ENCODE results near the gene E2F7.
"Not testable (repeated sequence)": the region's sequence is repeated elsewhere in the genome, so short reads cannot be mapped to it uniquely, and the experiment has no call there.

E2F7 gene

DNA sequence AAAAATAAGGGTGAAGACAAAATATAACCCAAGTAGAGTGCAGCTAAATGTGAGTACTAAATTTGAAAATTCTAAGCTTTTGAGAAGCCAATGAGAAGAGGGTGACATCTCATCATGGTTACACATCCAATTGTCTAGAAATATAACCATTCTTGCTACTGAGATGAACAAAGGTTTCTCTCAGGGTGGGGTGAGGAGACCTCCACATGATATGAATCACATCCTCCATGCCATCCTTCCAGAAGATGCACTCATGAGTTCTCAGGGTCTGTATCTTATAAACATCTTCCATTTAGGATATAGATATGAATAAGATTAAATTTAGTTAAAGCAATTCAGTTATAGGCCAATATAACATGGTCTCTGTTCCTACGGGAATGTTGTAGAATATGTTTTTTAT lies 38.9 kb upstream of the E2F7 start:
- Histone ChIP-seq H3K36me3 (ENCODE audit: control insufficient read depth, insufficient read depth, low read length) (no peaks in the 10 kb centered on the region), H3K4me3 (ENCODE audit: low read depth, low read length) (no peak overlapping the region), H3K27ac (no peak overlapping the region), H3K4me2 (ENCODE audit: low read length) (no peak overlapping the region), H3K79me2 (no peaks in the 10 kb centered on the region), H2AFZ (no peak overlapping the region), H3K27me3 (ENCODE audit: control insufficient read depth, insufficient read depth, low read length) (no peaks in the 10 kb centered on the region), H3K9me3 (ENCODE audit: control insufficient read depth, low read length) (no peaks in the 10 kb centered on the region), H3K9ac (no peak overlapping the region), H3K4me1 (no peaks in the 10 kb centered on the region)
- TF ChIP-seq, protein P1, sequence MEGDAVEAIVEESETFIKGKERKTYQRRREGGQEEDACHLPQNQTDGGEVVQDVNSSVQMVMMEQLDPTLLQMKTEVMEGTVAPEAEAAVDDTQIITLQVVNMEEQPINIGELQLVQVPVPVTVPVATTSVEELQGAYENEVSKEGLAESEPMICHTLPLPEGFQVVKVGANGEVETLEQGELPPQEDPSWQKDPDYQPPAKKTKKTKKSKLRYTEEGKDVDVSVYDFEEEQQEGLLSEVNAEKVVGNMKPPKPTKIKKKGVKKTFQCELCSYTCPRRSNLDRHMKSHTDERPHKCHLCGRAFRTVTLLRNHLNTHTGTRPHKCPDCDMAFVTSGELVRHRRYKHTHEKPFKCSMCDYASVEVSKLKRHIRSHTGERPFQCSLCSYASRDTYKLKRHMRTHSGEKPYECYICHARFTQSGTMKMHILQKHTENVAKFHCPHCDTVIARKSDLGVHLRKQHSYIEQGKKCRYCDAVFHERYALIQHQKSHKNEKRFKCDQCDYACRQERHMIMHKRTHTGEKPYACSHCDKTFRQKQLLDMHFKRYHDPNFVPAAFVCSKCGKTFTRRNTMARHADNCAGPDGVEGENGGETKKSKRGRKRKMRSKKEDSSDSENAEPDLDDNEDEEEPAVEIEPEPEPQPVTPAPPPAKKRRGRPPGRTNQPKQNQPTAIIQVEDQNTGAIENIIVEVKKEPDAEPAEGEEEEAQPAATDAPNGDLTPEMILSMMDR (IDR thresholded peaks at IDR 0.05) = no peak

DNA sequence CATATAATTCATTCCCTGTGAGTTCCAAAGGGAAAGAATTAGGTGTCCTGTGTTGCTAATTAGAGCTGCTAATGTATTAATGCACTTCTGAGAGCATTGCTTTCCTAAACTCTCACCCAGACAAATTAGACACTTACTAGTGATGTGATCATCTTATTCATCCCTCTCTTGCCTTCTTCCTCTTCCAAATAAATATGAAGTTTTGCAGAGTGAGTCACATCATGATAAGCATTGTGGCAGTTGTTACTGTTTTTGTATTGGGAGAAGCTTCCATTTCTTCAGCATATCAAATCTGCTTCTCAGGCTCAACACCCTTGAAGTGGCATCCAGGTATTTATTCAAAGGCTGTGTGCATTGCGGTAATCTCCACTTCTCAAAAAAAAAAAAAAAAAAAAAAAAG lies 37.3 kb upstream of the E2F7 start:
- TF ChIP-seq, protein P1 (IDR thresholded peaks at IDR 0.05) = no peak

DNA sequence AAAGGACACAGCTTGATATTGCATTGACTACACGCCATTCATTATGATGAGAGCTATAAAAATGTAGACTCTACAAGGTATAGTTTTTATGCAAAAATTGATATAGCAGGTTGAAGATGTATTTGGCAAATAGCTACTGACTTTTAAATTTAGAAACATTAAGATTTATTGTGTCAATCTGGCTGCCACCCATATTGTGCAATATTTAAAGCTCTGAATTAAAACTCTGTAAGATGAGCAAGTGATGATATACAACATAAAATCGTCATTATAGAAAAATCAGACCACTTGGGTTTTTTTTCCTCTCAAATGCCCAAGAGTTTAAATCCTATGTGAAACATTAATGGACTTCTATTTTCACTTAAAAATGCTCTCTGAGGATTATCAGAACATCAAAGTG lies 36.8 kb upstream of the E2F7 start:
- H3K79me2 ChIP-seq = no peaks in the 10 kb centered on the region
- TF ChIP-seq, protein P1 (IDR thresholded peaks at IDR 0.05) = no peak
- H3K4me2 ChIP-seq (ENCODE audit: low read length) = no peak overlapping the region
- no peak overlapping the region for H2AFZ ChIP-seq
- no peaks in the 10 kb centered on the region for H3K9me3 ChIP-seq (ENCODE audit: control insufficient read depth, low read length)
- no peak overlapping the region for H3K4me3 ChIP-seq (ENCODE audit: low read depth, low read length)
- H3K9ac ChIP-seq = no peak overlapping the region
- no peaks in the 10 kb centered on the region for H3K27me3 ChIP-seq (ENCODE audit: control insufficient read depth, insufficient read depth, low read length)
- H3K27ac ChIP-seq = no peak overlapping the region
- H3K36me3 ChIP-seq (ENCODE audit: control insufficient read depth, insufficient read depth, low read length) = no peaks in the 10 kb centered on the region
- H3K4me1 ChIP-seq = no peaks in the 10 kb centered on the region

More for the DNA sequence above, 37.3 kb upstream of the E2F7 start:
- no peak overlapping the region for H3K9ac ChIP-seq
- H3K4me3 ChIP-seq (ENCODE audit: low read depth, low read length) = no peak overlapping the region
- no peak overlapping the region for H3K27ac ChIP-seq
- no peak overlapping the region for H3K4me2 ChIP-seq (ENCODE audit: low read length)
- no peaks in the 10 kb centered on the region for H3K79me2 ChIP-seq
- H2AFZ ChIP-seq = no peak overlapping the region
- no peaks in the 10 kb centered on the region for H3K27me3 ChIP-seq (ENCODE audit: control insufficient read depth, insufficient read depth, low read length)
- no peaks in the 10 kb centered on the region for H3K4me1 ChIP-seq
- no peaks in the 10 kb centered on the region for H3K36me3 ChIP-seq (ENCODE audit: control insufficient read depth, insufficient read depth, low read length)
- H3K9me3 ChIP-seq (ENCODE audit: control insufficient read depth, low read length) = no peaks in the 10 kb centered on the region

DNA sequence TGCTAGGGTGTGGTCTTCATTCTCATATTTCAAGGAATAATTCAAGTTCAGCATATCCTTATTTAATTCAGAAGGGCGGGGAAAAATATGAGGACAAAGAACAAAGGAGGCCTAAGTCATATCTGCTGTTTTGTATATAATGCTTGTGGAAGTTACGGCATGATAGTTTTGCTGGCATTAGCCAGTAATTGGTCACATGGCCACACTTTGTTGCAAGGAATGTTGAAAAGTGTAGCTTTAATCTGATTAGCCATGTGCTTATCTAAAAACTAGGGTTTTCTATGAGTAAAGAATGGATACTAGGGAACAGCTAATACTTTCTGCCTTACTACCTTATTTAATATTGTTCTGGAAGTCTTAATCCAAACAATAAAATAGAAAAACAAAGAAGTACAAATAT lies 34.4 kb upstream of the E2F7 start:
- TF ChIP-seq, protein P1 (IDR thresholded peaks at IDR 0.05) = no peak
- H3K4me3 ChIP-seq (ENCODE audit: low read depth, low read length) = no peak overlapping the region
- no peaks in the 10 kb centered on the region for H3K4me1 ChIP-seq
- H3K27me3 ChIP-seq (ENCODE audit: control insufficient read depth, insufficient read depth, low read length) = no peaks in the 10 kb centered on the region
- H3K9ac ChIP-seq = no peak overlapping the region
- no peaks in the 10 kb centered on the region for H3K79me2 ChIP-seq
- no peak overlapping the region for H3K4me2 ChIP-seq (ENCODE audit: low read length)
- H3K27ac ChIP-seq = no peak overlapping the region
- no peak overlapping the region for H2AFZ ChIP-seq
- no peaks in the 10 kb centered on the region for H3K36me3 ChIP-seq (ENCODE audit: control insufficient read depth, insufficient read depth, low read length)
- no peaks in the 10 kb centered on the region for H3K9me3 ChIP-seq (ENCODE audit: control insufficient read depth, low read length)

DNA sequence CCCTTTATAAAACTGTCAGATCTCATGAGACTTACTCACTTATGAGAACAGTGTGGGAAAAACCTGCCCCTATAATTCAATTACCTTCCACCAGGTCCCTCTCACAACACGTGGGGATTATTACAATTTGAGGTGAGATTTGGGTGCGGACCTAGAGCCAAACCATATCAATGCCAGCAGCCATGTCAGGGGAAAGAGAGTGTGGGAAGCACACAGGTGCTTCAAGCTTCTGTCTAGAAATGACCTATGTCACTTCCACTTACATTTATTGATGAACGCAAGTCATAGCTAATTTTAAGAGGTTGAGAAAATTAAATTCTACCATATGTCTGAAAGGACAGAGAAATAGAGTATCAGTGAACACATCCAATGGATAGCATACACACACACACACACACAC lies 32.5 kb upstream of the E2F7 start:
- no peaks in the 10 kb centered on the region for H3K36me3 ChIP-seq (ENCODE audit: control insufficient read depth, insufficient read depth, low read length)
- no peak overlapping the region for H3K4me3 ChIP-seq (ENCODE audit: low read depth, low read length)
- H3K79me2 ChIP-seq = no peaks in the 10 kb centered on the region
- H3K4me2 ChIP-seq (ENCODE audit: low read length) = no peak overlapping the region
- H3K27ac ChIP-seq = no peak overlapping the region
- H3K4me1 ChIP-seq = no peaks in the 10 kb centered on the region
- no peaks in the 10 kb centered on the region for H3K27me3 ChIP-seq (ENCODE audit: control insufficient read depth, insufficient read depth, low read length)
- no peak overlapping the region for H2AFZ ChIP-seq
- TF ChIP-seq, protein P1 (IDR thresholded peaks at IDR 0.05) = no peak
- H3K9ac ChIP-seq = no peak overlapping the region
- H3K9me3 ChIP-seq (ENCODE audit: control insufficient read depth, low read length) = no peaks in the 10 kb centered on the region

DNA sequence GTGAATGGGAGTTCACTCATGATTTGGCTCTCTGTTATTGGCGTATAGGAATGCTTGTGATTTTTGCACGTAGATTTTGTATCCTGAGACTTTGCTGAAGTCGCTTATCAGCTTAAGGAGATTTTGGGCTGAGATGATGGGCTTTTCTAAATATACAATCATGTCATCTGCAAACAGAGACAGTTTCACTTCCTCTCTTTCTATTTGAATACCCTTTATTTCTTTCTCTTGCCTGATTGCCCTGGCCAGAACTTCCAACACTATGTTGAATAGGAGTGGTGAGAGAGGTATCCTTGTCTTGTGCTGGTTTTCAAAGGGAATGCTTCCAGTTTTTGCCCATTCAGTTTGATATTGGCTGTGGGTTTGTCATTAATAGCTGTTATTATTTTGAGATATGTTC lies 26.9 kb upstream of the E2F7 start:
- H3K79me2 ChIP-seq; H3K27ac ChIP-seq; H3K9me3 ChIP-seq (ENCODE audit: control insufficient read depth, low read length); H3K4me3 ChIP-seq (ENCODE audit: low read depth, low read length); H3K4me2 ChIP-seq (ENCODE audit: low read length); H3K27me3 ChIP-seq (ENCODE audit: control insufficient read depth, insufficient read depth, low read length); H3K4me1 ChIP-seq; H3K36me3 ChIP-seq (ENCODE audit: control insufficient read depth, insufficient read depth, low read length); H2AFZ ChIP-seq; H3K9ac ChIP-seq: not testable (repeated sequence)
